ENCODE data around the gene LAMC2.

The LAMC2 gene

GRCh38 chr1:183185941-183186490 lies at the start of gene LAMC2:
LAMC2 (plus strand) TSS chr1:183186264; CDS start chr1:183186353, 89 bp downstream.
- no peak within 1 kb of the TSS for H3K4me3 ChIP-seq (ENCODE audit: low read length)
- no peak for TF ChIP-seq CTCF (conservative IDR thresholded peaks at IDR 0.05; ENCODE audit: low read length)
- no peak for DNase-seq (ENCODE audit: low read depth)

GRCh38 chr1:183137782-183138181 lies 48.3 kb upstream of the LAMC2 start:
- no peak for TF ChIP-seq CTCF (conservative IDR thresholded peaks at IDR 0.05; ENCODE audit: low read length)
- no peak overlapping the region for H3K4me3 ChIP-seq (ENCODE audit: low read length)
- DNase-seq (ENCODE audit: low read depth): peak; percentile 93

GRCh38 chr1:183138301-183138700 lies 47.8 kb upstream of the LAMC2 start:
- no peak for TF ChIP-seq CTCF (conservative IDR thresholded peaks at IDR 0.05; ENCODE audit: low read length)
- DNase-seq (ENCODE audit: low read depth): peak; percentile 69

GRCh38 chr1:183139281-183139942 lies 46.7 kb upstream of the LAMC2 start:
- TF ChIP-seq CTCF (conservative IDR thresholded peaks at IDR 0.05; ENCODE audit: low read length): no peak
- peak; percentile 73 for DNase-seq (ENCODE audit: low read depth)
- no peak overlapping the region for H3K4me3 ChIP-seq (ENCODE audit: low read length)

More at GRCh38 chr1:183138301-183138700, 47.8 kb upstream of the LAMC2 start:
- H3K4me3 ChIP-seq (ENCODE audit: low read length): no peak overlapping the region

GRCh38 chr1:183140633-183141032 lies 45.4 kb upstream of the LAMC2 start:
- DNase-seq (ENCODE audit: low read depth): no peak
- TF ChIP-seq CTCF (conservative IDR thresholded peaks at IDR 0.05; ENCODE audit: low read length): no peak
- H3K4me3 ChIP-seq (ENCODE audit: low read length): no peak overlapping the region

GRCh38 chr1:183142171-183142570 lies 43.9 kb upstream of the LAMC2 start:
- no peak for DNase-seq (ENCODE audit: low read depth)
- TF ChIP-seq CTCF (conservative IDR thresholded peaks at IDR 0.05; ENCODE audit: low read length): no peak
- H3K4me3 ChIP-seq (ENCODE audit: low read length): no peak overlapping the region
